ENCODE data around the gene CFAP100. TPM values are rescaled to one million over a fixed set of nuclear protein-coding genes. Genes with fewer than 3 reads are reported as not detected.
A peak's percentile ranks its signal among the peaks of the same experiment; 100 is the strongest.

Gene CFAP100
- total RNA-seq, 2 donors from 2014 or later, result 0.44 to 0.66 TPM

DNA sequence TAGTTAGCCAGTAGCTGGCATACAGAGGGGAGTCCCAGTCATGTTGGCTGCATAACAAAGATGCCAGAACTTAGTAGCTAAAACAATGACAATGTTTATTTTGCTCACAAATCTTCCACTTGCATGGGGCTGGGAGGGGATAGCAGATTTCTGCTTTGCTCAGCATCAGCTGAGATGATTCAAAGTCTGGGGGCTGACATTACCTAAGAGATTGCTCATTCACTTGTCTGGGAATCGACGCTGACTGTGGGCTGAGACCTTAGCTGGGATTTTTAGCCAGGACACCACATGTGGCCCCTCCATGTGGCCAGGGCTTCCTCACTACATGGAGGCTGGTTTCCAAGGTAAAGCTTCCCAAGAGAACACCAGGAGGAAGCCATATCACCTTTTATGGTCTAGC, 12.7 kb upstream of the CFAP100 start:
- Histone ChIP-seq H3K4me3 (ENCODE audit: low read length) (no peak overlapping the region), H3K9ac (ENCODE audit: extremely low read depth, low read length, poor library complexity, severe bottlenecking) (no peak overlapping the region), H3K27ac (ENCODE audit: low read depth, low read length) (no peak overlapping the region), H3K4me1 (ENCODE audit: control insufficient read depth, insufficient read depth, low read length) (no peaks in the 10 kb centered on the region), H3K9me3 (ENCODE audit: control insufficient read depth, low read length) (no peaks in the 10 kb centered on the region), H3K27me3 (ENCODE audit: control insufficient read depth, insufficient read depth, low read length, poor library complexity, severe bottlenecking) (no peaks in the 10 kb centered on the region), H3K36me3 (ENCODE audit: control insufficient read depth, insufficient read depth, low read length) (no peaks in the 10 kb centered on the region)
- 44 to 50% methylated on average over 2 of the region's 2 CpGs for WGBS, 2 experiments (ENCODE audit: insufficient coverage in 1 of 2, insufficient read length in 1 of 2)
- TF ChIP-seq, protein P1, sequence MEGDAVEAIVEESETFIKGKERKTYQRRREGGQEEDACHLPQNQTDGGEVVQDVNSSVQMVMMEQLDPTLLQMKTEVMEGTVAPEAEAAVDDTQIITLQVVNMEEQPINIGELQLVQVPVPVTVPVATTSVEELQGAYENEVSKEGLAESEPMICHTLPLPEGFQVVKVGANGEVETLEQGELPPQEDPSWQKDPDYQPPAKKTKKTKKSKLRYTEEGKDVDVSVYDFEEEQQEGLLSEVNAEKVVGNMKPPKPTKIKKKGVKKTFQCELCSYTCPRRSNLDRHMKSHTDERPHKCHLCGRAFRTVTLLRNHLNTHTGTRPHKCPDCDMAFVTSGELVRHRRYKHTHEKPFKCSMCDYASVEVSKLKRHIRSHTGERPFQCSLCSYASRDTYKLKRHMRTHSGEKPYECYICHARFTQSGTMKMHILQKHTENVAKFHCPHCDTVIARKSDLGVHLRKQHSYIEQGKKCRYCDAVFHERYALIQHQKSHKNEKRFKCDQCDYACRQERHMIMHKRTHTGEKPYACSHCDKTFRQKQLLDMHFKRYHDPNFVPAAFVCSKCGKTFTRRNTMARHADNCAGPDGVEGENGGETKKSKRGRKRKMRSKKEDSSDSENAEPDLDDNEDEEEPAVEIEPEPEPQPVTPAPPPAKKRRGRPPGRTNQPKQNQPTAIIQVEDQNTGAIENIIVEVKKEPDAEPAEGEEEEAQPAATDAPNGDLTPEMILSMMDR (conservative IDR thresholded peaks at IDR 0.05), result no peak
- Mint-ChIP-seq H3K27me3 (ENCODE audit: insufficient read depth) (no peaks in the 10 kb centered on the region), H3K36me3 (ENCODE audit: low read depth) (no peaks in the 10 kb centered on the region), H3K27ac (no peak overlapping the region), H3K4me3 (no peak overlapping the region), H3K9me3 (peaks cover 5% of the 10 kb centered on the region), H3K4me1 (no peaks in the 10 kb centered on the region)
- no peak for DNase-seq

- Histone ChIP-seq H3K9me3 (ENCODE audit: control insufficient read depth, low read length) (no peaks in the 10 kb centered on the region), H3K27ac (ENCODE audit: low read depth, low read length) (peak overlapping the region; percentile 55), H3K27me3 (ENCODE audit: control insufficient read depth, insufficient read depth, low read length, poor library complexity, severe bottlenecking) (peaks cover 10% of the 10 kb centered on the region), H3K36me3 (ENCODE audit: control insufficient read depth, insufficient read depth, low read length) (no peaks in the 10 kb centered on the region), H3K4me3 (ENCODE audit: low read length) (no peak overlapping the region), H3K9ac (ENCODE audit: extremely low read depth, low read length, poor library complexity, severe bottlenecking) (peak overlapping the region; percentile 66), H3K4me1 (ENCODE audit: control insufficient read depth, insufficient read depth, low read length) (no peaks in the 10 kb centered on the region)
- Mint-ChIP-seq H3K9me3 (no peaks in the 10 kb centered on the region), H3K27ac (peak overlapping the region; percentile 64), H3K4me3 (peak overlapping the region; percentile 9), H3K4me1 (peaks cover 5% of the 10 kb centered on the region), H3K36me3 (ENCODE audit: low read depth) (no peaks in the 10 kb centered on the region), H3K27me3 (ENCODE audit: insufficient read depth) (peaks cover 47% of the 10 kb centered on the region)
- peak; percentile 96 for DNase-seq
- WGBS, 2 experiments (ENCODE audit: insufficient coverage in 1 of 2, insufficient read length in 1 of 2), result 9 to 17% methylated on average over 21 to 58 of the region's 58 CpGs
- TF ChIP-seq, protein P1 (conservative IDR thresholded peaks at IDR 0.05), result peak; percentile 96
Observed at GRCh38 chr3:126389112-126389793, 5.5 kb upstream of the CFAP100 start.

GRCh38 chr3:126389794-126390146, 4.9 kb upstream of the CFAP100 start:
- Histone ChIP-seq H3K4me1 (ENCODE audit: control insufficient read depth, insufficient read depth, low read length) (no peaks in the 10 kb centered on the region), H3K9ac (ENCODE audit: extremely low read depth, low read length, poor library complexity, severe bottlenecking) (no peak overlapping the region), H3K27me3 (ENCODE audit: control insufficient read depth, insufficient read depth, low read length, poor library complexity, severe bottlenecking) (peaks cover 13% of the 10 kb centered on the region), H3K4me3 (ENCODE audit: low read length) (no peak overlapping the region), H3K36me3 (ENCODE audit: control insufficient read depth, insufficient read depth, low read length) (no peaks in the 10 kb centered on the region), H3K9me3 (ENCODE audit: control insufficient read depth, low read length) (no peaks in the 10 kb centered on the region), H3K27ac (ENCODE audit: low read depth, low read length) (no peak overlapping the region)
- TF ChIP-seq, protein P1 (conservative IDR thresholded peaks at IDR 0.05), result no peak
- no peak for DNase-seq
- H3K27me3 Mint-ChIP-seq (ENCODE audit: insufficient read depth), result peaks cover 51% of the 10 kb centered on the region
- no peaks in the 10 kb centered on the region for H3K9me3 Mint-ChIP-seq
- H3K36me3 Mint-ChIP-seq (ENCODE audit: low read depth), result no peaks in the 10 kb centered on the region
- peak overlapping the region; percentile 9 for H3K4me3 Mint-ChIP-seq
- peak overlapping the region; percentile 31 for H3K27ac Mint-ChIP-seq
- H3K4me1 Mint-ChIP-seq, result peaks cover 5% of the 10 kb centered on the region
- WGBS, 2 experiments (ENCODE audit: insufficient coverage in 1 of 2, insufficient read length in 1 of 2), result 83 to 88% methylated on average over 3 to 17 of the region's 17 CpGs
